MG63 (cell line): ENCODE results near the gene TM4SF5. TPM values are rescaled to one million over a fixed set of nuclear protein-coding genes. Genes with fewer than 3 reads are reported as not detected.

Experiments
- DNase-seq: peaks from one replicate; pipeline ENCODE4 v3.0.0-alpha.2; 2020
- H3K27me3 ChIP-seq: fragments of 250-450 bp; sonication (Bioruptor Pico); 2 replicates; pipeline ENCODE4 v1.5.1; 2020; ENCODE audit warnings: mild to moderate bottlenecking, moderate library complexity
- H3K36me3 ChIP-seq: fragments of 250-450 bp; sonication (Bioruptor Pico); 2 replicates; pipeline ENCODE4 v1.5.1; 2020; ENCODE audit warnings: mild to moderate bottlenecking, moderate library complexity
- H3K4me3 ChIP-seq: fragments of 250-450 bp; sonication (Bioruptor Pico); 2 replicates; pipeline ENCODE4 v1.5.1; 2020; ENCODE audit warnings: mild to moderate bottlenecking, moderate library complexity
- H3K9me3 ChIP-seq: fragments of 250-450 bp; sonication (Bioruptor Pico); 2 replicates; pipeline ENCODE4 v1.5.1; 2020; ENCODE audit warnings: mild to moderate bottlenecking, moderate library complexity
- total RNA-seq: library from RNA; depleted of rRNA; stranded (reverse); fragments of >200 nt; shearing (Covaris generic); gene quantifications from 2 replicates; pipeline ENCODE4 v1.2.3, GENCODE V29; 2014; ENCODE audit warnings: low replicate concordance

The TM4SF5 gene
- total RNA-seq, 1 experiment from 2014 or later, result not detected

GRCh38 chr17:4742629-4743028, 29.1 kb upstream of the TM4SF5 start:
- no peaks in the 10 kb centered on the region for H3K27me3 ChIP-seq
- no peaks in the 10 kb centered on the region for H3K9me3 ChIP-seq
- H3K36me3 ChIP-seq, result no peaks in the 10 kb centered on the region
- no peak for DNase-seq
- H3K4me3 ChIP-seq, result no peak overlapping the region

- no peaks in the 10 kb centered on the region for H3K27me3 ChIP-seq
Observed at GRCh38 chr17:4743216-4743615, 28.5 kb upstream of the TM4SF5 start.

GRCh38 chr17:4743898-4744297, 27.8 kb upstream of the TM4SF5 start:
- H3K4me3 ChIP-seq, result no peak overlapping the region
- H3K27me3 ChIP-seq, result no peaks in the 10 kb centered on the region
- no peak for DNase-seq

More at GRCh38 chr17:4743216-4743615, 28.5 kb upstream of the TM4SF5 start:
- Histone ChIP-seq H3K4me3 (no peak overlapping the region), H3K9me3 (no peaks in the 10 kb centered on the region), H3K36me3 (no peaks in the 10 kb centered on the region)
- no peak for DNase-seq

GRCh38 chr17:4744999-4745969, 26.4 kb upstream of the TM4SF5 start:
- Histone ChIP-seq H3K4me3 (no peak overlapping the region), H3K36me3 (no peaks in the 10 kb centered on the region), H3K27me3 (no peaks in the 10 kb centered on the region), H3K9me3 (no peaks in the 10 kb centered on the region)
- DNase-seq, result no peak

More at GRCh38 chr17:4743898-4744297, 27.8 kb upstream of the TM4SF5 start:
- H3K9me3 ChIP-seq, result no peaks in the 10 kb centered on the region
- H3K36me3 ChIP-seq, result no peaks in the 10 kb centered on the region

- Histone ChIP-seq H3K9me3 (no peaks in the 10 kb centered on the region), H3K27me3 (peaks cover 6% of the 10 kb centered on the region), H3K36me3 (no peaks in the 10 kb centered on the region), H3K4me3 (no peak overlapping the region)
- DNase-seq, result no peak
Observed at GRCh38 chr17:4747847-4748246, 23.8 kb upstream of the TM4SF5 start.

- no peaks in the 10 kb centered on the region for H3K36me3 ChIP-seq
- no peaks in the 10 kb centered on the region for H3K9me3 ChIP-seq
- peaks cover 6% of the 10 kb centered on the region for H3K27me3 ChIP-seq
- DNase-seq, result no peak
- no peak overlapping the region for H3K4me3 ChIP-seq
Observed at GRCh38 chr17:4748686-4749085, 23.0 kb upstream of the TM4SF5 start.

- DNase-seq, result no peak
- H3K27me3 ChIP-seq, result peaks cover 15% of the 10 kb centered on the region
Observed at GRCh38 chr17:4750606-4751005, 21.1 kb upstream of the TM4SF5 start.

GRCh38 chr17:4751932-4752331, 19.8 kb upstream of the TM4SF5 start:
- Histone ChIP-seq H3K4me3 (no peak overlapping the region), H3K9me3 (no peaks in the 10 kb centered on the region), H3K36me3 (no peaks in the 10 kb centered on the region), H3K27me3 (peaks cover 15% of the 10 kb centered on the region)
- no peak for DNase-seq

More at GRCh38 chr17:4750606-4751005, 21.1 kb upstream of the TM4SF5 start:
- Histone ChIP-seq H3K4me3 (no peak overlapping the region), H3K9me3 (no peaks in the 10 kb centered on the region), H3K36me3 (no peaks in the 10 kb centered on the region)

GRCh38 chr17:4753392-4753791, 18.3 kb upstream of the TM4SF5 start:
- no peak for DNase-seq
- peaks cover 15% of the 10 kb centered on the region for H3K27me3 ChIP-seq
- H3K9me3 ChIP-seq, result no peaks in the 10 kb centered on the region
- H3K36me3 ChIP-seq, result no peaks in the 10 kb centered on the region
- no peak overlapping the region for H3K4me3 ChIP-seq

- Histone ChIP-seq H3K36me3 (no peaks in the 10 kb centered on the region), H3K4me3 (no peak overlapping the region), H3K9me3 (no peaks in the 10 kb centered on the region), H3K27me3 (peaks cover 4% of the 10 kb centered on the region; the same call in 1 of the 2 replicates)
- no peak for DNase-seq
Observed at GRCh38 chr17:4759776-4760236, 11.9 kb upstream of the TM4SF5 start.

- no peaks in the 10 kb centered on the region for H3K27me3 ChIP-seq
- no peak for DNase-seq
- no peaks in the 10 kb centered on the region for H3K9me3 ChIP-seq
- H3K36me3 ChIP-seq, result no peaks in the 10 kb centered on the region
- no peak overlapping the region for H3K4me3 ChIP-seq
Observed at GRCh38 chr17:4764595-4764994, 7.1 kb upstream of the TM4SF5 start.

- no peak for DNase-seq
- H3K36me3 ChIP-seq, result no peaks in the 10 kb centered on the region
- no peaks in the 10 kb centered on the region for H3K9me3 ChIP-seq
- no peaks in the 10 kb centered on the region for H3K27me3 ChIP-seq
- no peak overlapping the region for H3K4me3 ChIP-seq
Observed at GRCh38 chr17:4766201-4766600, 5.5 kb upstream of the TM4SF5 start.

- no peak for DNase-seq
- H3K9me3 ChIP-seq, result no peaks in the 10 kb centered on the region
- H3K4me3 ChIP-seq, result no peak overlapping the region
- H3K27me3 ChIP-seq, result no peaks in the 10 kb centered on the region
- H3K36me3 ChIP-seq, result no peaks in the 10 kb centered on the region
Observed at GRCh38 chr17:4766723-4767122, 5.0 kb upstream of the TM4SF5 start.

- no peaks in the 10 kb centered on the region for H3K27me3 ChIP-seq
- DNase-seq, result no peak
- no peaks in the 10 kb centered on the region for H3K9me3 ChIP-seq
- no peak overlapping the region for H3K4me3 ChIP-seq
- H3K36me3 ChIP-seq, result no peaks in the 10 kb centered on the region
Observed at GRCh38 chr17:4768298-4768697, 3.4 kb upstream of the TM4SF5 start.

- Histone ChIP-seq H3K36me3 (no peaks in the 10 kb centered on the region), H3K4me3 (no peak overlapping the region), H3K9me3 (no peaks in the 10 kb centered on the region), H3K27me3 (no peaks in the 10 kb centered on the region)
- DNase-seq, result no peak
Observed at GRCh38 chr17:4769628-4770027, 2.1 kb upstream of the TM4SF5 start.

- Histone ChIP-seq H3K36me3 (no peaks in the 10 kb centered on the region), H3K4me3 (no peak overlapping the region), H3K27me3 (no peaks in the 10 kb centered on the region), H3K9me3 (no peaks in the 10 kb centered on the region)
- DNase-seq, result no peak
Observed at GRCh38 chr17:4772235-4772613, 538 bp downstream of the TM4SF5 start.

- no peak for DNase-seq
- Histone ChIP-seq H3K27me3 (no peaks in the 10 kb centered on the region), H3K9me3 (no peaks in the 10 kb centered on the region), H3K36me3 (no peaks in the 10 kb centered on the region), H3K4me3 (no peak overlapping the region)
Observed at GRCh38 chr17:4777969-4778760, 6.5 kb downstream of the TM4SF5 start.
